Fibroblast of lung (primary cell): Measurements from ENCODE around the gene USP17L20.
"Not testable (repeated sequence)": the region's sequence is repeated elsewhere in the genome, so short reads cannot be mapped to it uniquely, and the experiment has no call there.

Experiments
- EZH2 ChIP-seq: IDR thresholded peaks from 2 replicates; pipeline ENCODE4 v1.5.1; 2012; ENCODE audit warnings: low read length, control low read depth, mild to moderate bottlenecking; ENCODE audit errors: missing control alignments
- TF ChIP-seq, protein P1 (sequence below), 2 donors: IDR thresholded peaks in 1 of 2; conservative IDR thresholded peaks in 1 of 2; 1 replicate in 1 of 2; 2 replicates in 1 of 2; pipeline ENCODE4 v1.5.1; 2011 to 2012; ENCODE audit warnings: low read length in 2 of 2, control low read depth in 1 of 2, inconsistent platforms in 1 of 2, low read depth in 1 of 2, mild to moderate bottlenecking in 1 of 2

DNA sequence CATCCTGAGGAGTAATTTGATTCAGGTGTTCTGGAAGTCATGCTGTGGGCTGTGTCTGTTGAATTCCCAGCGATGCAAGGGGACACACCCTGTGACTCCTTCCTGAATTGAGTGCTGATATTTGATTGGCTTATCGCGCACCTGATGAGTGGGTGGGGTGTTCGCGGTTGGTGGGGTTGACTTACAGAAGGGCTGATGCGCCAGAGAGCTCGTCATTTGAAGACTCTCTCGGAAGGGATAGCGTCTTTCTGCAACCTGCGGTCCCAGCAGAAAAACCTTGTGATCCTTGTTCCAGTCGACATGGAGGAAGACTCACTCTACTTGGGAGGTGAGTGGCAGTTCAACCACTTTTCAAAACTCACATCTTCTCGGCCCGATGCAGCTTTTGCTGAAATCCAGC, 4.8 kb upstream of the USP17L20 start, which contains the start of gene USP17L19:
- TF ChIP-seq, protein P1, sequence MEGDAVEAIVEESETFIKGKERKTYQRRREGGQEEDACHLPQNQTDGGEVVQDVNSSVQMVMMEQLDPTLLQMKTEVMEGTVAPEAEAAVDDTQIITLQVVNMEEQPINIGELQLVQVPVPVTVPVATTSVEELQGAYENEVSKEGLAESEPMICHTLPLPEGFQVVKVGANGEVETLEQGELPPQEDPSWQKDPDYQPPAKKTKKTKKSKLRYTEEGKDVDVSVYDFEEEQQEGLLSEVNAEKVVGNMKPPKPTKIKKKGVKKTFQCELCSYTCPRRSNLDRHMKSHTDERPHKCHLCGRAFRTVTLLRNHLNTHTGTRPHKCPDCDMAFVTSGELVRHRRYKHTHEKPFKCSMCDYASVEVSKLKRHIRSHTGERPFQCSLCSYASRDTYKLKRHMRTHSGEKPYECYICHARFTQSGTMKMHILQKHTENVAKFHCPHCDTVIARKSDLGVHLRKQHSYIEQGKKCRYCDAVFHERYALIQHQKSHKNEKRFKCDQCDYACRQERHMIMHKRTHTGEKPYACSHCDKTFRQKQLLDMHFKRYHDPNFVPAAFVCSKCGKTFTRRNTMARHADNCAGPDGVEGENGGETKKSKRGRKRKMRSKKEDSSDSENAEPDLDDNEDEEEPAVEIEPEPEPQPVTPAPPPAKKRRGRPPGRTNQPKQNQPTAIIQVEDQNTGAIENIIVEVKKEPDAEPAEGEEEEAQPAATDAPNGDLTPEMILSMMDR (conservative IDR thresholded peaks at IDR 0.05 in 1 of 2, IDR thresholded peaks at IDR 0.05 in 1 of 2; ENCODE audit: low read depth in 1 of 2, low read length in 2 of 2): not testable (repeated sequence)
- not testable (repeated sequence) for TF ChIP-seq EZH2
